Measurements from ENCODE around the gene VSIG10.

Gene VSIG10

DNA sequence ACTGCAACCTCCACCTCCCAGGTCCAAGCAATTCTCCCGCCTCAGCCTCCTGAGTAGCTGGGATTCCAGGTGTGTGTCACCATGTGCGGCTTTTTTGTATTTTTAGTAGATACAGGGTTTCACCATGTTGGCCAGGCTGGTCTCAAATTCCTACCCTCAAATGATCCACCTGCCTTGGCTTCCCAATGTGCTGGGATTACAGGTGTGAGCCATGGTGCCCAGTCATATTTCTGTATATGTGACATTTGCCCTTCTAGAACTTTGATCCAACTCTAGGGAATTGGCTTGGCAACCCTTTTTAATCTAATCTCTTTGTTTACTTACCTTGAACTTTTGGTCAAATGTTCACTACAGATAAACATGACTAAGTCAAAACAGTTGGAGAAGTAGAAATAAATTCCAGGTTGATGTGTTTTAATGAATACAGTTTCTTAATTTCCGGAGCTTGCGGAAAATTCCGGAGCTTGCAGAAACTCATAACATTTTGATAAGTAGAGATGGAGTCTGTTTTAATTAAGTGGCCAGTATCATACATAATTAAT lies 20.6 kb upstream of the VSIG10 start:
- TF ChIP-seq CTCF (IDR thresholded peaks at IDR 0.05): no peak

- no peak for TF ChIP-seq CTCF (IDR thresholded peaks at IDR 0.05)
Observed at GRCh38 chr12:118122264-118122663, 18.5 kb upstream of the VSIG10 start.

DNA sequence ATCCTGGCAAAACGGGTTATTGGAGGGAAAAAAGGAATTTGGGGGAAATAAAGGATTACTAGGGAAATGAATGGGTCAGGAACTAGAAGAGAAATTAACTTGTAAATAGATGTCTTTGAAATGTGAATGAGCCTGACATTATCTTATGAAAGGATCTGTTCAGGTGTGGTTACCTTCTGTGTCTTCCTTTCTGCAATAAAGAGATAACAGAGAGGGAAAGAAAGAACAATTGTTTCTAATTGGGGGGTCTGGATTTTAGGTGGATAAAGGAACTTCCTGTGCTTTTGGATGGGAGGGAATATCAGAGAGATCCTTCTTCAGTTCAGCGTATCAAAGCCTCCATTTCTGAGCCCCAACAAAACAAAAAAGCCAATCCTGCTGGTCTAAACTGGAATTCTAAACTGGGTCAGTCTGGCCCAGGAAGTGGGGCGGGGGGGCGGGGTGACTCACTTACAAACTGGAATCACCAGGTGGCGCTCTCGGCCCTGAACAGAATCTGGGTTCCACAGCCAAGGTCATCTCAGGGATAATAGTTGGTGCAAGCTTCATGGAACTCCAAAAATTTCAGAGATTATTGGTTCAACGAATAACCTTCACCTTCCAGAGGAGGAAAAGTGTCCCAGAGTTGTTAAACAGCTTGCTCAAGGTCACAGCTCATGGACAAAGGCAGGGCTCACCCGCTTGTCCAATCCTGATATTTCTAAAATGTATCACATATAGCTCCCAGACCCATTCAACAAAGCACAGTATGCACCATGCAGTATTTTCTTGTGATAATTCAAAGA lies 17.0 kb upstream of the VSIG10 start:
- peak; percentile 72 for TF ChIP-seq CTCF (IDR thresholded peaks at IDR 0.05)

DNA sequence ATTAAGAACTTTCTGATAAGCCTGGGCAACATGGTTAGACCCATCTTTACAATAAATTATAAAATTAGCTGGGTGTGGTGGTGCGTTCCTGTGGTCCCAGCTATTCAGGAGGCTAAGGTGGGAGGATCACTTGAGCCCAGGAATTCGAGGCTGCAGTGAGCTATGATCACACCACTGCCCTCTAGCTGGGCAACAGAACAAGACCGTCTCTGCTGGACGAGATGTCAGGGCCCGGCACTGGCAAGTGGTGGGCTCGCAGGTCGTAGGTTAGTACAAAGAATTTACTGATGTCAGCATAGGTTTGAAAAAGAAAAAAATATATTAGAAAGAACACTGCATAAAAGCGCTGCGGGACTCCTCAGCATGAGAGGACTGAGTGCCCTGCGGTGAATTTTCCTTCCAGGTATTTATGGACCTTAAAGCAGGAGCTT lies 15.7 kb upstream of the VSIG10 start:
- TF ChIP-seq CTCF (IDR thresholded peaks at IDR 0.05): no peak

DNA sequence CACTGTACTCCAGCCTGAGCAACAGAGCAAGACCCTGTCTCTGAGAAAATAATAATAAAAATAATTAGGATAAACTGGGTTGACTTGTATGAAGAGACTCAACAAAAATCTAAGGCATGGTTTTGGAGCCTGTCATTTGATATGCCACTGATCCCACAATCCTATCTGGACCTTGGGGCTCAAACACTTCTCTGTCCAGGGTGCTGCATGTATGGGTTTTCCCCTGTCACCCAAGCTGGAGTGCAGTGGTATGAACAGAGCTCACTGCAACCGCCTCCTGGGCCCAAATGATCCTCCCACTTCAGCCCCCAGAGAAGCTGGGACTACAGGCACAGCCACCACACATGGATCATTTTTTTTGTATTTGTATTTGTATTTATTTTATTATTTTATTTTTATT lies 5.3 kb upstream of the VSIG10 start:
- no peak for TF ChIP-seq CTCF (IDR thresholded peaks at IDR 0.05)

DNA sequence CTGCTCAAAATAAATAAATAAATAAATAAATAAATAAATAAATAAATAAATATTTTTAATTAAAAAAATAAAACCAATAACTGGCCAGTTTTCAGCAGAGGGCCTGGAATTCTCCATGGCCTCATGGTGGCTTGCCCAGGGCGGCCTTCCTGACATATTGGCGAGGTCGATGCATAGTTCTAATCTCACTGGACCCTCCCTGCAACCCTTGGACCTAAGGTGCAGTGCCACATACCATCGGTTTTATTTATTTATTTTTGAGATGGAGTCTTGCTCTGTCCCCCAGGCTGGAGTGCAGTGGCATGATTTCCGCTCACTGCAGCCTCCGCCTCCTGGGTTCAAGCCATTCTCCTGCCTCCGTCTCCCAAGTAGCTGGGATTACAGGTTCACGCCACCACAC lies 3.9 kb upstream of the VSIG10 start:
- TF ChIP-seq CTCF (IDR thresholded peaks at IDR 0.05): no peak

DNA sequence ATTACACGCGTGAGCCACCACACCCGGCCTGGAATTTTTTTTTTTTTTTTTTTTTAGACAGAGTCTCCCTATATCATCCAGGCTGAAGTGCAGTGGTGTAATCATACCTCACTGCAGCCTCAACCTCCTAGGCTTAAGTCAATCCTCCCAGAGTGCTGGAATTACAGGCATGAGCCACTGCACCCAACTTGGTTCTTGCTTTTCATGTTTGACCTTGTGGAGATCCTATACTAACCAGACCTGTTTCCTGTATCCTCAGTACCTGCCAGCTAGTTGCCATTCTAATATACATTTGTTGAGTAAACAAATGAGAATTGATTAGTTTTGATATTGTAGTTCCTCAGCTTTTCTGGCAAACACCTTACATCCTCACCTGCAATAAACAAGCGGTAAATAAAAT lies 3.2 kb upstream of the VSIG10 start:
- no peak for TF ChIP-seq CTCF (IDR thresholded peaks at IDR 0.05)
